ENCODE data around the gene NUCB1. TPM values are rescaled to one million over a fixed set of nuclear protein-coding genes. Genes with fewer than 3 reads are reported as not detected.
"Not testable (repeated sequence)": the region's sequence is repeated elsewhere in the genome, so short reads cannot be mapped to it uniquely, and the experiment has no call there.

NUCB1 gene
- total RNA-seq, 1 donor from 2014 or later = 117 TPM

- no peak overlapping the region for H3K4me3 Mint-ChIP-seq
- intact Hi-C loops (cut with micrococcal nuclease) = loop anchor here (5.0 kb wide), 1 partner anchor 223 kb away; the partner anchor contains the start of gene CA11
- peaks cover 27% of the 10 kb centered on the region for H3K4me1 Mint-ChIP-seq
- H3K9me3 Mint-ChIP-seq = no peaks in the 10 kb centered on the region
- peaks cover 8% of the 10 kb centered on the region for H3K27me3 Mint-ChIP-seq
- H3K36me3 Mint-ChIP-seq (ENCODE audit: low read depth) = peaks cover 27% of the 10 kb centered on the region
- no peak for DNase-seq
- no peak overlapping the region for H3K27ac Mint-ChIP-seq
Observed at GRCh38 chr19:48870048-48870447, 30.1 kb upstream of the NUCB1 start.

- intact Hi-C loops (cut with micrococcal nuclease) = loop anchor here (1.0 to 5.0 kb wide), 3 partner anchors 12 to 247 kb away; partner anchors contain the start of genes C19orf73, CA11 and PPFIA3
- Mint-ChIP-seq H3K4me3 (peak overlapping the region; percentile 100), H3K4me1 (peaks cover 39% of the 10 kb centered on the region), H3K36me3 (ENCODE audit: low read depth) (peaks cover 41% of the 10 kb centered on the region), H3K27ac (peak overlapping the region; percentile 100)
- not testable (repeated sequence) for DNase-seq, H3K9me3 Mint-ChIP-seq, H3K27me3 Mint-ChIP-seq
Observed at GRCh38 chr19:48871471-48872181, 28.5 kb upstream of the NUCB1 start.

GRCh38 chr19:48872182-48872883 is 27.8 kb upstream of the NUCB1 start, which contains the start of gene PPP1R15A:
PPP1R15A (plus strand) TSS chr19:48872421; CDS start chr19:48873234, 813 bp downstream.
- Mint-ChIP-seq H3K9me3 (no peaks in the 10 kb centered on the region), H3K27ac (peak within 1 kb of the TSS; percentile 100), H3K4me1 (peaks cover 39% of the 10 kb centered on the region), H3K27me3 (peaks cover 5% of the 10 kb centered on the region), H3K4me3 (peak within 1 kb of the TSS; percentile 100), H3K36me3 (ENCODE audit: low read depth) (peaks cover 43% of the 10 kb centered on the region)
- DNase-seq = peak; percentile 100
- intact Hi-C loops (cut with micrococcal nuclease) = loop anchor here (1.0 to 5.0 kb wide), 3 partner anchors 13 to 246 kb away; partner anchors contain the start of genes C19orf73, CA11 and PPFIA3

- no peaks in the 10 kb centered on the region for H3K9me3 Mint-ChIP-seq
- intact Hi-C loops (cut with micrococcal nuclease) = loop anchor here (1.0 to 5.0 kb wide), 3 partner anchors 14 to 246 kb away; partner anchors contain the start of genes C19orf73, CA11 and PPFIA3
- H3K36me3 Mint-ChIP-seq (ENCODE audit: low read depth) = peaks cover 49% of the 10 kb centered on the region
- peaks cover 41% of the 10 kb centered on the region for H3K4me1 Mint-ChIP-seq
- DNase-seq = peak; percentile 94
- H3K4me3 Mint-ChIP-seq = peak overlapping the region; percentile 100
- H3K27ac Mint-ChIP-seq = peak overlapping the region; percentile 100
- H3K27me3 Mint-ChIP-seq = peaks cover 5% of the 10 kb centered on the region
Observed at GRCh38 chr19:48872884-48873475, 27.1 kb upstream of the NUCB1 start.

- Mint-ChIP-seq H3K4me1 (peaks cover 42% of the 10 kb centered on the region), H3K9me3 (no peaks in the 10 kb centered on the region), H3K36me3 (ENCODE audit: low read depth) (peaks cover 55% of the 10 kb centered on the region), H3K27ac (peak overlapping the region; percentile 100), H3K4me3 (peak overlapping the region; percentile 100), H3K27me3 (peaks cover 3% of the 10 kb centered on the region)
- intact Hi-C loops (cut with micrococcal nuclease) = loop anchor here (2.0 to 5.0 kb wide), 2 partner anchors 226 to 245 kb away; partner anchors contain the start of genes C19orf73, CA11 and PPFIA3
- DNase-seq = peak; percentile 80
Observed at GRCh38 chr19:48873476-48874302, 26.4 kb upstream of the NUCB1 start.

- H3K9me3 Mint-ChIP-seq = no peaks in the 10 kb centered on the region
- H3K27me3 Mint-ChIP-seq = peaks cover 3% of the 10 kb centered on the region
- H3K36me3 Mint-ChIP-seq (ENCODE audit: low read depth) = peaks cover 57% of the 10 kb centered on the region
- intact Hi-C loops (cut with micrococcal nuclease) = loop anchor here (1.0 to 5.0 kb wide), 4 partner anchors 26 to 227 kb away; partner anchors contain the start of genes CA11, FTL, GYS1 and NUCB1
- H3K4me1 Mint-ChIP-seq = peaks cover 43% of the 10 kb centered on the region
- DNase-seq = peak; percentile 80
- H3K4me3 Mint-ChIP-seq = peak overlapping the region; percentile 100
- peak overlapping the region; percentile 100 for H3K27ac Mint-ChIP-seq
Observed at GRCh38 chr19:48874303-48875135, 25.6 kb upstream of the NUCB1 start.

GRCh38 chr19:48876043-48876981 is 23.8 kb upstream of the NUCB1 start:
- H3K9me3 Mint-ChIP-seq; intact Hi-C loops (cut with micrococcal nuclease); H3K27me3 Mint-ChIP-seq: not testable (repeated sequence)
- H3K36me3 Mint-ChIP-seq (ENCODE audit: low read depth) = peaks cover 61% of the 10 kb centered on the region
- H3K27ac Mint-ChIP-seq = peak overlapping the region; percentile 100
- H3K4me3 Mint-ChIP-seq = peak overlapping the region; percentile 100
- DNase-seq = peak; percentile 82
- H3K4me1 Mint-ChIP-seq = peaks cover 43% of the 10 kb centered on the region

GRCh38 chr19:48877855-48878195 is 22.3 kb upstream of the NUCB1 start:
- DNase-seq = peak; percentile 73
- intact Hi-C loops (cut with micrococcal nuclease) = no loop called here
- Mint-ChIP-seq H3K27ac (no peak overlapping the region), H3K36me3 (ENCODE audit: low read depth) (peaks cover 56% of the 10 kb centered on the region), H3K9me3 (no peaks in the 10 kb centered on the region), H3K4me3 (peak overlapping the region; percentile 29), H3K4me1 (peaks cover 38% of the 10 kb centered on the region), H3K27me3 (no peaks in the 10 kb centered on the region)

GRCh38 chr19:48878196-48879024 is 21.7 kb upstream of the NUCB1 start:
- Mint-ChIP-seq H3K9me3 (no peaks in the 10 kb centered on the region), H3K27me3 (no peaks in the 10 kb centered on the region), H3K36me3 (ENCODE audit: low read depth) (peaks cover 50% of the 10 kb centered on the region), H3K4me1 (peaks cover 34% of the 10 kb centered on the region), H3K4me3 (peak overlapping the region; percentile 29), H3K27ac (peak overlapping the region; percentile 11)
- peak; percentile 81 for DNase-seq
- intact Hi-C loops (cut with micrococcal nuclease) = no loop called here

- Mint-ChIP-seq H3K27me3 (no peaks in the 10 kb centered on the region), H3K36me3 (ENCODE audit: low read depth) (peaks cover 43% of the 10 kb centered on the region), H3K4me1 (peaks cover 26% of the 10 kb centered on the region), H3K27ac (no peak overlapping the region), H3K4me3 (no peak overlapping the region), H3K9me3 (no peaks in the 10 kb centered on the region)
- DNase-seq = peak; percentile 61
- intact Hi-C loops (cut with micrococcal nuclease) = no loop called here
Observed at GRCh38 chr19:48879025-48879637, 21.0 kb upstream of the NUCB1 start.

GRCh38 chr19:48879696-48880095 is 20.4 kb upstream of the NUCB1 start:
- H3K27ac Mint-ChIP-seq; H3K4me3 Mint-ChIP-seq; H3K27me3 Mint-ChIP-seq; H3K9me3 Mint-ChIP-seq; intact Hi-C loops (cut with micrococcal nuclease): not testable (repeated sequence)
- peaks cover 22% of the 10 kb centered on the region for H3K4me1 Mint-ChIP-seq
- H3K36me3 Mint-ChIP-seq (ENCODE audit: low read depth) = peaks cover 37% of the 10 kb centered on the region
- peak; percentile 65 for DNase-seq
